Measurements from ENCODE around the gene DAPK3.
"Not testable (repeated sequence)": the region's sequence is repeated elsewhere in the genome, so short reads cannot be mapped to it uniquely, and the experiment has no call there.

Gene DAPK3

GRCh38 chr19:3977242-3978143 lies 6.6 kb upstream of the DAPK3 start:
- DNase-seq, result no peak

DNA sequence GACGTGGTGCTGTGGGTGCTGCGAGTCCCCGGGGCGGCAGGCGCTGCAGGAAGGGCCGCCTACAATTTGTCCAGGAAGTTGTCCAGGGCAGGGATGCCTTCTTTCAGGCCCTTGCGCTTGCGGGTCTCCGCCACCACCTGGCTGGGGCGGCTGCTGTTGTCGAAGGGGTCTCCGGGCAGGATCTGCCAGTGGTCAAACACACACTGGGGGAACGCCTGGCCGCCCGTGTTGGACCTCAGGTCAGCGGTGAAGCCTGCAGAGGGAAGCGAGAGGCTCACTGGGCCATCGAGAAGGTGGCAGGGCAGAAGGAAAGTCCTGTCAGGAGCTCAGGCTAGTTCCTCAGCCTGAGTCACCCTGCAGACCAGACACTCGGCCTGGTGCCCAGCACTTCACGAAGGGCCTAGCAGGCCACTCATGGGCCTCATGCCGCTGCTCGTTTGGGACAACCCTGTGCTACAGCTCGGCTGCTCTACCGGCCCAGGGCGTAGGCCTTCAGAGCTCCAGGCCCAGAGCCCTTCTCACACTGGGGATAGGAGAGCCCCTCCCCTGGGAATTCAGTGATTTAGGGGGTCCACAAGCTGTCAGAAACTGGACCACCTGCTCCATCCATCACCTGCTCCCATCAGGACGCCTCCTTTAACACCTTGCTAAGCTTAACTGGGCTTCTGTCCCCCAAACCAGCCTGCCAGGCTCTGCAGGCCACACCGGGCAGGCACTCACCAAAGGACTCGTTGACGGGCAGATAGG lies 5.8 kb upstream of the DAPK3 start:
- no peak for DNase-seq

DNA sequence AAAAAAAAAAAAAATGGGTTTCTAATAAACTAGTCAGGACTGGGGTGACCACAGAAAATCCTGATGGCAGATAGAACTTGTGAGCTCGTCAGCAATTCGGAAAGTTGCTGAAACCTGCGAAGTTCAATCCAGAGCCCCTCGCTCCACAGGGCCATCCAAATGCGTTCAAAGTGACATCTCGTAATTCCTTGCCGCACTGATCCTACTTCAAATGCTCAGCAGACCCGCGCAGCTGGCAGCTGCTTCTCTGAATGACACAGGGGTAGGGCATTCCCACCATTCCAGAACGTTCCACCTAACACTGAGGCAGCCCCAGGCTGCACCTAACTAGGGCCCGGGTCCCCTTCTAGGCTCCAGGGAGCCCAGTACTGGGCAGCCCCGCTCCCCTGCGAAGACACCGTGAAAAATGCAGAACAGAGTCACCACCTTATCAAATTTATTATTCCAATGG lies 4.8 kb upstream of the DAPK3 start:
- no peak for DNase-seq

DNA sequence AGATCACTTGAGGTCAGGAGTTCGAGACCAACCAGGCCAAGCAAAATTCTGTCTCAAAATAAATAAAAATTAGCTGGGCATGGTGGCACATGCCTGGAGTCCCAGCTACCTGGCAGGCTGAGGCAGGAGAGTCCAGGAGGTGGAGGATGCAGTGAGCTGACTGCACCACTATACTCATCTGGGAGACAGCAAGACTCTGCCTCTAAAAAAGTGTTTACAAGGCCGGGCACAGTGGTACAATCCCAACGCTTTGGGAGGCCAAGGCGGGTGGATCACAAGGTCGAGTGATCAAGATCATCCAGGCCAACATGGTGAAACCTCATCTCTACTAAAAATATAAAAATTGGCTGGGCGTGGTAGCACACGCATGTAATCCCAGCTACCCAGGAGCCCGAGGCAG lies 4.2 kb upstream of the DAPK3 start:
- DNase-seq, result no peak

DNA sequence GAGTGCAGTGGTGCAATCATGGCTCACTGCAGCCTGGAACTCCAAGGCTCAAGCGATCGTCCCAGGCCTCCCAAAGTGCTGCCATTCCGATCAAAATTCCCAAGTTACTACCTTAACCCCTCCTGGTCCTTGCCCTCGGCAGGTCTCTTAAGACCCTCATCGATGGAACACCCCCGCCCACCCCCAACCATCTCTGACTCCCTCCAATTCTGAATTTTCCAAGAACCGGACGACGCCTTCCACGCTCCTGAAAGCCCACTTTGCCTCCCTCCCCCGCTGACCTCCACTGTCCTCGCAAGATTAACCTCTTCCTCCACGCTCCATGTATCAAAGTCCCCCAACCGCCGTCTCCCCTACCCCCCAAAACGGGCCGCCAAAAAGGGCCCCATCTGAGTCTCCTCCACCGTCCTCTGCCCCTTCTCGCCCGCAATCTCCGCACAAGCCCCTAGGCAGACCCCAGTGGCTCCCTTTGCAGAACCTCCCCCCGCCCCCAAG lies 539 bp downstream of the DAPK3 start:
- DNase-seq, result no peak

GRCh38 chr19:3969435-3970312 lies 1.2 kb downstream of the DAPK3 start:
- DNase-seq, result no peak

GRCh38 chr19:3968556-3969434 lies 2.1 kb downstream of the DAPK3 start:
- no peak for DNase-seq

- DNase-seq, result not testable (repeated sequence)
These were observed 2.9 kb downstream of the DAPK3 start for GRCh38 chr19:3967983-3968382.

DNA sequence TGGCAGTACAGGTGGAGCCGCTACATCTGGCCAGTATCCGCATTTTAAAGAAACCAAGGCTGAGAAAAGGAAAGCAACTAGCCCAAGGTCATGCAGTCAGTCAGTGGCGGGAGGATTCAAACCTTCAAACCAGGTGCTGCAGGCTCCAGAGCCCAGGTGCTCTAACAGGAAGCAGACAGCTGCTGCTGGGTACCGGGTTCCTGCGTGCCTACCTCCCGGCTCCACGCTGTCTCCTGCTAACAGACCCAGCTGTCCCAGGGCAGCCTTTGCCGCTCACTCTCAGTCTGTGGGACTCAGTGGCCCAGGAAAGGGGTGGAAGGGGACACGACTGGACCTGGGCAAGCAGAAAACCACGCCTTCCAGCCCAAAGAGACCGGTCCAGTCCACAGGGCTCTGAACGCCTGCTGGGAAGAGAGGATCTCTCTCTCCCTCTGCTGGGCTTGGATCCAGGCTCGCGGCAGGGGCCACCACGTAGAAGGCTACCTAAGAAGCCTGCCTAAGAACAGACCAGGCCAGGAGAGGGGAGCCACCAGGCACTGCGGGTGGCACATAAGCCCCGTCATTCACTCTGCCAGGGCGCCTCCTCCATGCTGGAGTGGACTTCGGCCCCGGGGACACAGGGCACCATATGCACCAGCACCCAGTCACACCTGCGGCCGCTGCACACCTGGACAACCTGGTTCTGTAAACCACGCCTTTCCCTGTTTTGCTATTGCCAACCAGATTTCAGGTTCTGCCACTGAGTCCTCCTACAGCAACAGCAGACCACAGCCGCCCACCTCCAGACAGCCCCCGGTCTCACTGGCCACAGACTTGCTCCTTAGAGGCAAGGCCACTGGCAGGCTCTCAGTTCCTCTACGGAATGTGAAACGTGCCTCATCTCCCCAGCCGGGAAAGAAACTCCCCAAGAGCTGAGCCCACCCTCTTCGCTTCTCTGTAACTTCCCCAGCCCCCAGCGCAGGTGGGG lies 4.6 kb downstream of the DAPK3 start:
- DNase-seq, result no peak

DNA sequence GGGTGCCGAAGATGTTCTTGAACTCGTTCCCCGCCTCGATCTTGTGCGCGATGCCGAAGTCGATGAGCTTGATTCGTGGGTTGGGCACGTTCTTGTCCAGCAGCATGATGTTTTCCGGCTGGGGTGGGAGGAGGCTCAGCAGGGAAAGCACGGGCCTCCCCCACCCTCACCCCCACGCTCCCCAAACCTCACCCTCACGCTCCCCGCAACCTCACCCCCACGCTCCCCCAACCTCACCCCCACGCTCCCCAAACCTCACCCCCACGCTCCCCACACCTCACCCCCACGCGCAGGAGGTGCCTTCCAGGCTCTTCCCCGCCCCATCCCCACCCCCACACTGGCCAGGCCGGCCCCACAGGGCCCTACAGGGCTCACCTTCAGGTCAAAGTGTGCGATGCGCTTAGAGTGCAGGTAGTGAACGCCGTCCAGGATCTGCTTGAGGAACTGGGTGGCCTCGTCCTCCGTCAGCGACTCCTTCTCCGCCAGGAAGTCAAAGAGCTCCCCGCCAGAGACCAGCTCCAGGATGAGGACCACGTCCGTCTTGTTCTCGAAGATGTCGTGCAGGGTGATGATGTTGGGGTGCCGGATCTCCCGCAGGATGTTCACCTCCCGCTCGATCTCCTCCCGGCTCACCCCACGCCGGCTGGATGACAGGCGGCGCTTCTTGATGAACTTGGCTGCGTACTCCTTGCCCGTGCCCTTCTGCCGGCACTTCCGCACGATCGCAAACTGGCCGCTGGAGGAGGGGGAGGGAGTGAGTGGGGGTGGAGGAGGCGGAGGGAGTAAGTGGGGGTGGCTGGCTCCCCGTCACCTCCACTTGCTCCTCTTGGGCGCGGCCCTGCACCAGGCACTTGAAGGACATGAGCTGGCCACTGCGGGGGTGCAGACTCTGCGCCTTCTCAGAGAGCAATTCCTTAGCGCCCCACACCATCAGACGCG lies 6.4 kb downstream of the DAPK3 start:
- no peak for DNase-seq

DNA sequence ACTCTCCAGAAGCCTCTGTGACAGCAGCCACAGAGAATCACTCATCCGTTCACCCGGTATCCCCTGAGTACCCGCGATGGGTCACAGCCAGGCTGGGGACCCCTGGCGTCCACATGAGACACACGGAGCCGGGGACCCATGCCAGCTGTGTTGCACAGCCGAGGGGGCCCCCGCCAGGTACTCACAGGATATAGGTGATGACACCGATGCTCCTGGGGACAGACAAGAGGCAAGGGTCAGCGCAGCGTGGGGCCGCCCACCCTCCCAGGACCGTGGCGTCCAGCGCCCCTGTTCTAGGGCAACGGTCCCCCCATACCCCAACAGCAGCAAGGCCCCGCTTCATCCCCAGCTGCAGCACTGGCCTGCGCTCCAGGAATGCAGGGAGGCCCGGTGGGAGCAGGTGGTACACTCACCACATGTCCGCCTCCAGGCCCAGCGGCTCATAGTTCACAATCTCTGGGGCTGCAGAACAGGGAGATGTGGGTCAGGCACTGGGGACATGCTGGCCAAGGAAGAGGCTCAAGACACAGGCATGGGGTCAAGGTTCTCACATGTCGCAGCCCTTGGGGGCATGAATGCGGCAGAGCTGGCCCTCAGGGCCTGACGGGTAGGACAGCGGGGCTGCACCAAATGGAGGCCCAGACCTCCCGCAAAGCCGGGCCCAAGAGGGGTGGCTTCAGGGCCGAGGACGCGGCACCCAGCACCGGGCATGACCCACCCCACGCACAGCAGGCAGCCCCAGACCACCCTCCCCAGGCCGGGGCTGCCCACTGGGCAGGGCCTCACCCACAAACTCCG lies 7.2 kb downstream of the DAPK3 start:
- no peak for DNase-seq

DNA sequence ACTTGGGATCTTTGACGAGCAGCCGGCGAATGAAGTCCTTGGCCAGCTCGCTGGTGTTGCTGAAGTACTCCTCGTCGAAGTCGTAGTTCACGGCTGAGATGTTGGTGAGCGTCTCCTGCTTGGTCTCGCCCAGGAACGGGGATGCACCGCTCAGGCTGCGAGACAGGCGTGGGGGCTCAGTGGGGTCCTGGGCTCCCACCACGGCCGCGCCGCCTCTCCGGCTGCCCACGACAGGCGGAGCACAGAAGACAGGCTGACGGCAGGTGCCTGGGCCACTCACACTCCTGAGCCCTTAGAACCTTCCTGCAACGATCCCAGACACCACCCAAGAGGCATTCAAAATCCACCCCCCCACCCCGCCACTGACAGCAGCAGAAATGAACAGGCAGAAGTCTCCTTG lies 9.9 kb downstream of the DAPK3 start:
- DNase-seq, result no peak

DNA sequence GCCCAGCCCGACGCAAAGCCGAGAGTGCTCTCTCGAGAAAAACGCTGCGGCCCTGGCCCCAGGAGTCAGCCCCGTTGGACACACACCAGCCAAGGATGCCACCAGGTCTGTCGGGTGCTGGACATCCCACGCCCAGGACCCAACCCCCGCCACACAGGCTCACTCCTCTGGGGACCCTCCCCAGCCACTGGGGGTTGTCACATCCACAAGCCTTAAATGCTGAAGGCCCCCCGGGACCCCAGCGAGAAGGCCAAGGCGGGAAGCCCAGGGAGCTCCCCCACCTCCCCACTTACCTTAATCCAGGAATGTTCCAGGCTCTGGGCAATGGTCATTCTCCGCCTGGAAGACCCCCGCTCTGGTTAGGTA lies 11.2 kb downstream of the DAPK3 start:
- no peak for DNase-seq

GRCh38 chr19:3958836-3959765 lies 11.8 kb downstream of the DAPK3 start:
- DNase-seq, result no peak

GRCh38 chr19:3955688-3956087 lies 15.2 kb downstream of the DAPK3 start:
- no peak for DNase-seq

GRCh38 chr19:3955276-3955675 lies 15.6 kb downstream of the DAPK3 start:
- not testable (repeated sequence) for DNase-seq

DNA sequence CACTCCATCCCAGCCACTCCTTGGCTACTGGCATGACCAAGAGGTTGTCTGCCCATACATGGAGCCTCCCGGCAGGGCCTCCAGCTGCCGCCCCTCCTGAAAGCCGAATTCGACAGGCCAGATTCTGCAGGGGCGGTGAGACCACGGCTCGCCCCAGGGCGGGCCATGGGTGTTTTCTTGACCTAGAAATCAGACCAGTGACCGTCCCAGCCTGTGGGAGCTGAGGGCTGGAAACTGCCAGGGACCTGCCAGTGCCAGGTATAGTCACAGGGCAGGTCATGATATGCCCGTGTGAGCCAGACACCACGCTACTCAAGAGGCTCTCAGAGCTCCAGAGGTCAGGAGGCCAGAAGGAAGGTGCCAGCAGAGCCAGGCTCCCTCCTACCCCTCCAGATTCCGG lies 16.8 kb downstream of the DAPK3 start:
- DNase-seq, result no peak
